Neural cell (in vitro differentiated cells): ENCODE measurements around the gene ATP8B4. TPM values are rescaled to one million over a fixed set of nuclear protein-coding genes. Genes with fewer than 3 reads are reported as not detected.

Source experiments
- H2AFZ ChIP-seq: fragments of 200-600, 300-800 bp; sonication (generic), shearing (Covaris generic); 2 replicates; pipeline ENCODE4 v1.6.0; 2014; ENCODE audit warnings: low read depth, mild to moderate bottlenecking, antibody characterized with exemption, low read length, moderate library complexity
- H3F3A ChIP-seq: fragments of 200-600 bp; shearing (Covaris generic); 2 replicates; pipeline ENCODE4 v1.6.1; 2016; ENCODE audit warnings: mild to moderate bottlenecking, moderate library complexity, mixed read lengths, antibody characterized with exemption, low read length; ENCODE audit not compliant: insufficient read depth, poor library complexity, severe bottlenecking
- H3K27ac ChIP-seq: fragments of 200-600, 300-800 bp; sonication (generic), shearing (Covaris generic); 2 replicates; pipeline ENCODE4 v1.5.1; 2014; ENCODE audit warnings: mild to moderate bottlenecking, low read length, moderate library complexity
- H3K27me3 ChIP-seq: fragments of 300-800, 200-600 bp; sonication (generic), shearing (Covaris generic); 2 replicates; pipeline ENCODE4 v1.6.0; 2014; ENCODE audit warnings: mild to moderate bottlenecking, low read depth, low read length, moderate library complexity; ENCODE audit not compliant: insufficient read depth
- H3K36me3 ChIP-seq: fragments of 300-800, 200-600 bp; sonication (generic), shearing (Covaris generic); 2 replicates; pipeline ENCODE4 v1.5.1; 2014; ENCODE audit warnings: mild to moderate bottlenecking, antibody characterized with exemption, low read length, moderate library complexity; ENCODE audit not compliant: insufficient read depth
- H3K4me2 ChIP-seq: fragments of 300-800, 200-600 bp; sonication (generic), shearing (Covaris generic); 2 replicates; pipeline ENCODE4 v1.6.0; 2014; ENCODE audit warnings: mild to moderate bottlenecking, low read length
- H3K4me3 ChIP-seq: fragments of 300-800, 200-600 bp; sonication (generic), shearing (Covaris generic); 2 replicates; pipeline ENCODE4 v1.5.1; 2014; ENCODE audit warnings: mild to moderate bottlenecking, low read length, moderate library complexity
- H3K79me2 ChIP-seq: fragments of 200-600 bp; shearing (Covaris generic); replicated peaks from 2 replicates; pipeline ENCODE4 v1.6.0; 2014; ENCODE audit warnings: mild to moderate bottlenecking, low read length, moderate library complexity; ENCODE audit not compliant: insufficient read depth
- H3K9ac ChIP-seq: fragments of 300-800, 200-600 bp; sonication (generic), shearing (Covaris generic); 2 replicates; pipeline ENCODE4 v1.6.1; 2016; ENCODE audit warnings: mild to moderate bottlenecking, low read length, mixed read lengths
- H3K9me2 ChIP-seq: fragments of 200-600 bp; shearing (Covaris generic); 2 replicates; pipeline ENCODE4 v1.6.1; 2016; ENCODE audit warnings: mild to moderate bottlenecking, low read length, mixed read lengths; ENCODE audit not compliant: insufficient read depth
- H3K9me3 ChIP-seq: fragments of 200-600, 300-800 bp; sonication (generic), shearing (Covaris generic); 2 replicates; pipeline ENCODE4 v1.6.1; 2016; ENCODE audit warnings: mild to moderate bottlenecking, mixed run types, low read length, moderate library complexity, mixed read lengths
- H4K20me1 ChIP-seq: fragments of 200-600 bp; shearing (Covaris generic); 2 replicates; pipeline ENCODE4 v1.6.1; 2016; ENCODE audit warnings: mild to moderate bottlenecking, mixed run types; ENCODE audit not compliant: insufficient read depth
- CTCF ChIP-seq: fragments of 450-650 bp; IDR thresholded peaks from 2 replicates; pipeline ENCODE4 v1.5.1; 2014; ENCODE audit warnings: antibody characterized with exemption, mild to moderate bottlenecking, moderate library complexity; ENCODE audit not compliant: poor library complexity, severe bottlenecking
- EP300 ChIP-seq: fragments of 450-650 bp; conservative IDR thresholded peaks from 2 replicates; pipeline ENCODE4 v1.6.1; 2014; ENCODE audit warnings: antibody characterized with exemption, mild to moderate bottlenecking, moderate library complexity; ENCODE audit not compliant: poor library complexity, severe bottlenecking
- EZH2 ChIP-seq: fragments of 200-600, 300-800 bp; shearing (Covaris generic), sonication (generic); IDR thresholded peaks from 2 replicates; pipeline ENCODE4 v1.6.1; 2014; ENCODE audit warnings: antibody characterized with exemption, low read length, borderline replicate concordance, mild to moderate bottlenecking; ENCODE audit not compliant: insufficient read depth, poor library complexity, severe bottlenecking
- MXI1 ChIP-seq: fragments of 450-650 bp; conservative IDR thresholded peaks from 2 replicates; pipeline ENCODE4 v1.6.1; 2014; ENCODE audit warnings: antibody characterized with exemption, mild to moderate bottlenecking; ENCODE audit not compliant: poor library complexity, severe bottlenecking
- POLR2AphosphoS5 ChIP-seq: IDR thresholded peaks from 2 replicates; pipeline ENCODE4 v1.6.1; 2012
- RAD21 ChIP-seq: fragments of 450-650 bp; conservative IDR thresholded peaks from 2 replicates; pipeline ENCODE4 v1.6.1; 2014; ENCODE audit warnings: antibody characterized with exemption, mild to moderate bottlenecking, moderate library complexity
- REST ChIP-seq: IDR thresholded peaks from 2 replicates; pipeline ENCODE4 v1.6.1; 2012; ENCODE audit warnings: borderline replicate concordance
- SMC3 ChIP-seq: fragments of 450-650 bp; conservative IDR thresholded peaks from 2 replicates; pipeline ENCODE4 v1.6.1; 2014; ENCODE audit warnings: antibody characterized with exemption, mild to moderate bottlenecking, moderate library complexity; ENCODE audit not compliant: poor library complexity
- TAF1 ChIP-seq: IDR thresholded peaks from 2 replicates; pipeline ENCODE4 v1.6.1; 2012; ENCODE audit warnings: low read depth
- polyA plus RNA-seq: library from polyadenylated mRNA; depleted of rRNA; stranded (reverse); fragments of >200 nt; gene quantifications from 2 replicates; pipeline ENCODE4 v1.2.3, GENCODE V29; 2014

ATP8B4 gene
- polyA plus RNA-seq, 1 donor from 2014 or later, result 2.9 TPM

GRCh38 chr15:50044904-50045303 lies 74.1 kb downstream of the ATP8B4 start:
- Histone ChIP-seq H3K36me3 (no peaks in the 10 kb centered on the region), H3K27ac (no peak overlapping the region), H3K4me2 (no peak overlapping the region), H3F3A (no peaks in the 10 kb centered on the region), H3K9me2 (no peaks in the 10 kb centered on the region), H3K4me3 (no peak overlapping the region), H3K27me3 (no peaks in the 10 kb centered on the region), H2AFZ (no peak overlapping the region), H4K20me1 (no peaks in the 10 kb centered on the region), H3K79me2 (no peaks in the 10 kb centered on the region), H3K9me3 (no peaks in the 10 kb centered on the region), H3K9ac (no peak overlapping the region)
- TF ChIP-seq CTCF, result no peak
- TF ChIP-seq EP300, result no peak
- TF ChIP-seq MXI1, result no peak
- no peak for TF ChIP-seq EZH2
- TF ChIP-seq RAD21, result no peak
- no peak for TF ChIP-seq REST
- no peak for TF ChIP-seq TAF1
- TF ChIP-seq SMC3, result no peak
- no peak for TF ChIP-seq POLR2AphosphoS5

- Histone ChIP-seq H3K4me2 (no peak overlapping the region), H4K20me1 (no peaks in the 10 kb centered on the region), H2AFZ (no peak overlapping the region), H3K4me3 (no peak overlapping the region), H3K36me3 (no peaks in the 10 kb centered on the region), H3K27ac (no peak overlapping the region), H3K9ac (no peak overlapping the region), H3F3A (no peaks in the 10 kb centered on the region), H3K9me3 (no peaks in the 10 kb centered on the region), H3K9me2 (no peaks in the 10 kb centered on the region), H3K27me3 (no peaks in the 10 kb centered on the region), H3K79me2 (no peaks in the 10 kb centered on the region)
- TF ChIP-seq EZH2, result no peak
- TF ChIP-seq MXI1, result no peak
- no peak for TF ChIP-seq CTCF
- TF ChIP-seq TAF1, result no peak
Observed at GRCh38 chr15:50044406-50044805, 74.6 kb downstream of the ATP8B4 start.
